Loucy (cell line): ENCODE data around the gene PPP2R5E.
"Not testable (repeated sequence)": the region's sequence is repeated elsewhere in the genome, so short reads cannot be mapped to it uniquely, and the experiment has no call there.

ENCODE experiments used
- EZH2phosphoT487 ChIP-seq: fragments of 200-600 bp; IDR thresholded peaks from 2 replicates; pipeline ENCODE4 v1.6.1; 2018; ENCODE audit warnings: antibody characterized with exemption, mild to moderate bottlenecking, moderate library complexity, borderline replicate concordance
- TF ChIP-seq, protein P1 (sequence below): fragments of 200-600 bp; sonication (generic); conservative IDR thresholded peaks from 2 replicates; pipeline ENCODE4 v1.5.1; 2014; ENCODE audit warnings: mild to moderate bottlenecking, antibody characterized with exemption, low read length

DNA sequence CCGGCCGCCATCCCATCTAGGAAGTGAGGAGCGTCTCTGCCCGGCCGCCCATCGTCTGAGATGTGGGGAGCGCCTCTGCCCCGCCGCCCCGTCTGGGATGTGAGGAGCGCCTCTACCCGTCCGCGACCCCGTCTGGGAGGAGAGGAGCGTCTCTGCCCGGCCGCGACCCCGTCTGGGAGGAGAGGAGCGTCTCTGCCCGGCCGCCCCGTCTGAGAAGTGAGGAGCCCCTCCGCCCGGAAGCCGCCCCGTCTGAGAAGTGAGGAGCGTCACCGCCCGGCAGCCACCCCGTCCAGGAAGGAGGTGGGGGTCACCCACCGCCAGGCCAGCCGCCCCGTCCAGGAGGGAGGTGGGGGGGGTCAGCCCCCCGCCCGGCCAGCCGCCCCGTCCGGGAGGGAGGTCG, 20.7 kb downstream of the PPP2R5E start:
- TF ChIP-seq, protein P1, sequence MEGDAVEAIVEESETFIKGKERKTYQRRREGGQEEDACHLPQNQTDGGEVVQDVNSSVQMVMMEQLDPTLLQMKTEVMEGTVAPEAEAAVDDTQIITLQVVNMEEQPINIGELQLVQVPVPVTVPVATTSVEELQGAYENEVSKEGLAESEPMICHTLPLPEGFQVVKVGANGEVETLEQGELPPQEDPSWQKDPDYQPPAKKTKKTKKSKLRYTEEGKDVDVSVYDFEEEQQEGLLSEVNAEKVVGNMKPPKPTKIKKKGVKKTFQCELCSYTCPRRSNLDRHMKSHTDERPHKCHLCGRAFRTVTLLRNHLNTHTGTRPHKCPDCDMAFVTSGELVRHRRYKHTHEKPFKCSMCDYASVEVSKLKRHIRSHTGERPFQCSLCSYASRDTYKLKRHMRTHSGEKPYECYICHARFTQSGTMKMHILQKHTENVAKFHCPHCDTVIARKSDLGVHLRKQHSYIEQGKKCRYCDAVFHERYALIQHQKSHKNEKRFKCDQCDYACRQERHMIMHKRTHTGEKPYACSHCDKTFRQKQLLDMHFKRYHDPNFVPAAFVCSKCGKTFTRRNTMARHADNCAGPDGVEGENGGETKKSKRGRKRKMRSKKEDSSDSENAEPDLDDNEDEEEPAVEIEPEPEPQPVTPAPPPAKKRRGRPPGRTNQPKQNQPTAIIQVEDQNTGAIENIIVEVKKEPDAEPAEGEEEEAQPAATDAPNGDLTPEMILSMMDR, result not testable (repeated sequence)
- not testable (repeated sequence) for TF ChIP-seq EZH2phosphoT487
